Astrocyte of the hippocampus (primary cell): ENCODE results near the gene KCNF1.

ENCODE experiments used
- DNase-seq: peaks from one replicate; pipeline ENCODE4 v3.0.0; 2011; ENCODE audit warnings: low read depth, low spot score

The KCNF1 gene

DNA sequence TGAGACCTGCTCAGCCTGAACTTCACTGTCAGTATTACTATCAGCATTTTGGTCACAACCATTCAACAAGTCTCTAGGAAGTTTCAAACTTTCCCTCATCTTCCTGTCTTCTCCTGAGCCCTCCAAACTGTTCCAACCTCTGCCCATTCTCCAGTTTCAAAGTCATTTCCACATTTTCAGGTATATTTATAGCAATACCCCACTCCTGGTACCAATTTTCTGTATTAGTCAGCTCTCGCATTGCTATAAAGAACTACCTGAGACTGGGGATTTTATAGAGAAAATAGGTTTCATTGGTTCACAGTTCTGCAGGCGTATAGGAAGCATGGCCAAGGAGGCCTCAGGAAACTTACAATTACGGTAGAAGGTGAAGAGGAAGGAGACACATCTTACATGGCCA, 27.3 kb downstream of the KCNF1 start:
- no peak for DNase-seq

- no peak for DNase-seq
Observed at GRCh38 chr2:10940596-10940995, 28.9 kb downstream of the KCNF1 start.

DNA sequence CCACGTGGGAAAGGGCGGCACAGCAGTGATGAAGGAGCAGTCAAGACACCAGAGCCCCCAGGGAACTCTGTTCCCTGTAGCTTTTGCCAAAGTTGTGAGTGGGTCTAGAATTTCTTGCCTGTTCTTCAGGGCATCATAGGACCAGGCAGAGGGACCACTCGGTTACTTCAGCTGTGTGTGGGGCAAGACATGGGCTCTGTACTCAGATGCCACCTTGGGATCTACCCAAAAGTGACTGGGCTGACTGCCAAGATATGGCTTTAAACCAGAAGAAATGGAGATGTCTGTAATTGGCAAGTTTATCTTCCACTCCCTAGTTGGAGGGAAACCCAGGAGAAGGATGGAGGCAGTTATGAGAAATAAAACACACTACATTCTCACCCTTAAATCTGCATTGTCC, 29.6 kb downstream of the KCNF1 start:
- no peak for DNase-seq

DNA sequence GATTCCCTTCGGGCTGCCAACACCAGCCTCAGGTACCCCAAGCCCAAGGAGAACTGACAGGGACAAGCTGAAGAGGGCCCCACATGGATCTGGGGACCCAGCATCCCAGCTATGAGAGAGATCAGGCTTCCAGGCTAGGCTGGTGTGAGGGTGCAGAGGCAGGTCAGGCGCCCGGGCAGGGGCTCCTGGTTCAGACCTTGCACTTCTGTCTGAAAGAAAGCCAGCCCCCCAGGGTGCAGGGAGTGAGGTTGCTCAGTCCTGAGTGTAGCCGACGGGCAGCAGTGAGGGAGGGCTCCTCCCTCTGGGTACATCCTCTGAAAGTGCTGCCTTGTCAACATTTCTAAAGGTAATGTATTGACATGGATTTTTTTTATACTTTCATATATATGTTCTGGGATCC, 33.1 kb downstream of the KCNF1 start:
- no peak for DNase-seq

DNA sequence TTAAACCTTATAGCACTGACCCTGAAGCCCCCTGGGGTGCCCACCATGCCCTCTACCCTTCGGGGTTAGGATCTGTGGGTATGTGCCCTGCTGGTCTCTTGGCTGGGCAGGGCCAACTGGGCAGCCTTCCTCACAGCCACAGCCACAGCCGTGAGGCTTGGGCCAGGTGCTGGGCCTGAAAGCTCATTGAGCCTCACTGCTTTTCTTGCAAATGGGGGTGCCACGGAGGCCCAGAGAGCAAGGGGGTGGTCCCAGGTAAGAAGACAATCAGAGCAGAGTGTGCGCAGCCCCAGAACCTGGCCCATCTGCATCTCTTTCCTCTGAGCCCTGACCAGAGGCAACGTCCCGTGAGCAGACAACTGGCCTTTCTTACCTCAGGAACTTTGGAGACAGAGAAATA, 34.7 kb downstream of the KCNF1 start:
- no peak for DNase-seq

GRCh38 chr2:10947005-10947440, 35.3 kb downstream of the KCNF1 start:
- peak; percentile 26 for DNase-seq

DNA sequence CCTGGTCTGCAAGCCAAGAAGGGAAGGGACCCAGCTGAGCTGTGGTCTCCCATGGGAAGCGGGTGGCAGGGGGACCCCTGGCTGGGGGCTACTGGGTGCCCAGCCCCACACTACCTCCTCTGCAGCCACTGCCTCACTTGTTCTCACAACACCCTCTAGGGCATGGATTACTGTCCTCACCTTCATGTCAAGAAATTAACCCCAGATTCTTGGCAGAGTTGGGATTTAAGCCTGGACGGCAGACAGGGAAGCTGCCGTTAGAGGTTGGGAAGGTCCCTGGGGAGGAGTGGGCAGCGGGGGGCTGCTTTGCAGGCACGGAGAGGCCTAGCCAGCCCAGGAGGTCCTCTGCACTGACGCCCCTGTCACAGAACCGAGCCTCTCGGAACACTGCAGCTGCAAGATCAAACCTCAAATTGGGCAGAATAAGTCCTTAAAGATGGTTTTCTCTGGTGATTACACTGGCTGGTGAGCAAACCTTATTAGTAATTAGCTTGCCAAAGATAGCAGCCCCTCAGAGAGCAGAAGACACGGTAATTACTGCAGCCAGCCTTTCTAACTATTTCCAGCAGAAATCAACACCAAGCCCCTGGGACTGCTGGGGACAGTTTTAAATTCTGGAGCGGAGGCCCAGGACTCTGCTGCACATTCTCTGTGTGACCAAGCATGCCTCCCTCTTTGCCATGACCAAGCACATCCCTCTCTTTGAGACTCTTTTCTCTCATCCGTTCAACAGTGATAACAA, 35.9 kb downstream of the KCNF1 start:
- DNase-seq, result no peak

DNA sequence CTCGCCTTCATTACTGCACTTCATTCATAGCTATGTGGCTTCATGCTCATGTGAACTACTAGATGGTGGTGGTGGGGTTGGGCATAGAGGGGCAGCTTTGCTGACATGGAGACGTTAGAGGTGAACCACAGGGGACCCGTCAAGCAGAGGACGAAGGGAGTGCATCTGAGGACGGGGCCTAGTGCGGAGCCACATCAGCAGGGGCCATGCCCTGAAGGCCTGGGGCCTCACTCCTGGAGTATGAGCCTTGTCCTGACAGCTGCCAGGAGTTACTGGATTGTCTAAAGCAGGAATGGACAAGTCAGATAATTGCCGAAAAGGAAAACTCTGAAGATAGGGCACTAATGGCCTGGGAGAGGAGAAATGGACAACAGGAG, 36.4 kb downstream of the KCNF1 start:
- no peak for DNase-seq

DNA sequence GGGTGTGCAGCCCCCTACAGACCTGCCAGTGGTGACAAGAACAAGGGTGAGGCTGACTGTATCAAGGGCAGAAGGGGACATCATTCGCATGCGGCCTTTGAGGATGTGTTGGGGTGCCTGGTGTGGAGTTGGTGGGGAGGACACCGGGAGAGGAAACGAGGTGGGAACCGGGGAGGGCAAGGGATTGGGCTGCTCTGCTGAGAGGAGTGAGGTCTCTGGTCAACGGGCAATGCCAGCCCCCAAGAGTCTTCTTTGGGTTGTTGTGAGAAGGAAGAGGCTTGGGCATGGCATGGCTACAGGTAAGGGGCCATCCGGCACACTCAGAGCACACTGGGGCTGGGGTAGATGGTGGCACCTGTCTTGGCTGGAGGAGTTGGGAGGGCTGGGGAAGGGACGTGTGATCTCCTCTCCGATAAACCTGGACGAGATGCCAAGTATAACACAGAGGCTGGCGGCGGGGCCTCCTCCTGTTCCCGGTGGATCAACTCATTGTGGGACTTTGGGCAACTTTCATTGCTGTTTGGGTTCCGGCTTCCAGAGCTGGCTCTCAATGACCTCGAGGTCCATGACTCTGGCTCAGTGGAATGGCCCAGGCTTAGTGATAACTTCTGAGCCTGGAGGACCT, 37.0 kb downstream of the KCNF1 start:
- DNase-seq, result no peak

- no peak for DNase-seq
Observed at GRCh38 chr2:10949835-10950234, 38.1 kb downstream of the KCNF1 start.

DNA sequence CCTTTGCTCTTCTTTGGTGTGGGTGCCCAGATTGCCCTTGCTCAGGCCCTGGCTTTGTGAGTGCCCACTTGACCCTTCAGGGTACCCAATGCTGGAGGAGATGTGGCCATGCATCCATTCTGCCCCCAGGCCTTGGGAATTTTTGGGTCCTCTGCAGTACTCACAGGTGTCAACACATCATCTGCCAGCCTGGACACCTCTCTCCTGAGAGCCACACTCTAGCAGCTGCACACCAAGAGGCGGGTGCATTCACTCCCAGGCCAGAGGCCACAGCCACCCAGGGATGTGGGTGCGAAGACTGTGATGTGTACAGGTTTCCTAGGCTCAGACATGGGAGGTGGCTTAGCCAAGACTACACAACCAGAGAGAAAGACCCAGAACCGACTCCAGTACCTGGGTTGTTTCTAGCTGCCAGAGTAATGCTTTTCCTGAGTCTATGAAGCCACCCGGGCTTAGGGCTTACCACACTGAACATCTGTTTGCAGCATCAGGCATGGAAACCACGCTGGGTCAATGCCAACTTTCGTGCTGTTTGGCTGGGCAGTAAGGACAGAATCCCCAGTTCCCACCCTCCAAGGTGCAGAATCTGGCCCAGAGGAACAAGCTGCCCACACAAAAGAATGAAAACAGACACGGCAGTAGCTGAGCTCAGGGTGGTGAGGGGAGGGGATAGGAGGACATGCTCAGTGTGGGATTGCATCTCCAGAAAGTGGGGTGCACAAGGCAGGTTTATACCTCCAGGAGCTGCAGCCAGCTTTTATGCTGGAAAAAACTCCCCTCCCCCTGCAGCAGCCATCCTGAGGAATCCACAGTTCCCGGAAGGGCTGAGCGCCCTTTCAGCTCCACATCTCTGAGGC, 40.1 kb downstream of the KCNF1 start:
- no peak for DNase-seq

GRCh38 chr2:10954416-10954815, 42.7 kb downstream of the KCNF1 start:
- DNase-seq, result no peak

DNA sequence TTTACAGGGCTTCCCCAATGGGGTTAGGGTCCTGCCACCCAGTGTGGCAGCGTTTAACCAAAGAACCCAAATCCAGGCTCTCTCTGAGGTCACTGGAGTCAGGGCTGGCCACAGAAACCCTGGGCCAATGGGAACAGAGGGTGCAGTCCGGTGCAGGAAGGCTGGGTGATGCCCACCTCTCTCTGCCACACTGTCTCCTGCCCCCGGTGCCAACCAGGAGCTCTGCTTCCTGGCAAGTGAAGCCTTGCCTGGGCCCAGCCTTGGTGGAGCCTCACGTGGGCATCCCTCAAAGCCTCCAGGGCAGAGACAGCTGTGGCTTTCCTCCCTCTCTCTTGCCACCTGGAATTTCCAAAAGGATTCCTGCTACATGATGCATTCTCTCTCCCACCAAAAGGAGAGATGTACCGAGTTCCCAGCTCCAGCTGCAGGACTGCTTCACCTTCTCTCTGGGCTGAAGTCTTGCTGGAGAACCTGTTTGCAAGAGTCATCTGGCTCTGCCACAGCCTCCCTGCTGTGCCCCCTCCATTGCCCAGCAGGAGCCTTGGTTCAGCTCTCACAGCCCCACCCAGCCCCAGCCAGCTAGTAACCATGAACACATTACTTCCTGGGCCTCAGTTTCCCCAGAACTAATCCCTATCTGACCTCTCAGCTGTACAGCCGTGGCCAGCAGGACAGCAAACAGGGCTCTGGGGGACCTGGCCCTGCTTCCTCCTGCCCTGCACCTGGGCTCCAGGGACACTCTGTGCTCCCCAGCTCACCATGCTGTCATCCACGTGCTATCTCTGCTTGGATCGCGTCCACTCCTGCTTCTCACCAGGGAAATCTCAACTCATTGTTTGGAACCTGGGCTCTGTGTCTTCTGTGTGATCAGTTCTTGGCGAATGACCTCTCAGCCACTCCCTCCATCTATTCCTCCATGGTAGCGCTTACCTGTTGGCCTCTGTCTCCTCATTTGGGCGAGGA, 43.4 kb downstream of the KCNF1 start:
- DNase-seq, result no peak

GRCh38 chr2:10956006-10956790, 44.5 kb downstream of the KCNF1 start:
- no peak for DNase-seq

DNA sequence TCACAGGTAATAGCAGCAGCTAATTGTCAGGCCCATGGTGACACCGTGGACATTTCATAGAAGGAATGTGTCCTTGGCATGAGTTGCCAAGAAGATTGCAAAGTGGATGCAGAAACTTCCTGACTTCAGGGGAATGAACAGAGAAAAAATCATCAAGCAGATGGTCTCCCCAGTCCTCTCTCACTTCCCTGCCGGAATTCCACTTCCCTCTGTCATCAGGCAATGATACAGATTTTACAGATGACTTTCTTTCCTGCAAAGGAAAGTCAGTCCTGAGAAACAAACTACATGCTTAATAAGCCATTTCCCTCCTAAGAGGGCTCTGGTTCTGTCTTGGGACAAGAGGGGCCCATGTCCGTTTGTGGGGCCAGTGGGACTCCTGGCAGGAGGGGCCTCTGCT, 45.7 kb downstream of the KCNF1 start:
- no peak for DNase-seq

GRCh38 chr2:10958452-10958851, 46.7 kb downstream of the KCNF1 start:
- peak; percentile 45 for DNase-seq

- no peak for DNase-seq
Observed at GRCh38 chr2:10960606-10961489, 49.1 kb downstream of the KCNF1 start.

DNA sequence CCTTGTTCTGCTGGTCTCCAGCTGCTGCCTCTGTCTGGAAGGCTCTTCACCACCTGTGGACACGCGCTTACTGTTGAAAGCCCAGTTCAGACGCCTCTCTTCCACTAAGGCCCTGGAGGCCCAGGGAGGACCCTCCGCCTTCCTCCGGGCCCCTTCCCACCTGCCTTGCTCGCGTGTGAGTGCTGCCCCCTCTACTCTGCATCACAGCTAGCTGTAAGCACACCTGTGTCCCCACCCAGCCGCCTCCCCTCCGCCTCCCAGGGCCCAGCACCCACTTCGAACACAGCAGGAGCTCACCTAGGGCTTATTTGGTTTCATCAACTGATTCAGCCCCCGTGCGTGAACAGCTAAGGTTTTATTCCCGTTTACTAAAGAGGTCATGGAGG, 49.7 kb downstream of the KCNF1 start:
- no peak for DNase-seq

DNA sequence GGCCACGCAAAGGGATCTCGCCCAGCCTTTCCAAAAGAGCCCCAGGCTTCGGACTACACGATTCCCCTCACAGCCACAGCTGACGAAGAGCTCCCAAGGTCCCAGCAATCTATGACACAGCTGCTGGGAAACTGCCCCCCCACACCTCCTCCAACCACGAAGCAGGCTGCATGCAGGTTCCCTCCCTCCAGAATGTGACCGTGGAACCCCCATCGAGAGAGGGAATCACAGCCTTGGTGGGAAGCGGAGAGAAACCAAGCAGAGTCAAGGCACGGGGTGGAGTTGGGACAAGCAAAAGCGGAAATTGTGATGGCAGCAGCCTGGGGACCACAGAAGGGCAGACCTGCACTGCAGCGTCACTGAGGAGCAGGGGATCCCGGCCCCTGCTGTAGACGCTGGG, 50.3 kb downstream of the KCNF1 start:
- no peak for DNase-seq

GRCh38 chr2:10963155-10963554, 51.4 kb downstream of the KCNF1 start:
- DNase-seq, result no peak
